ENCODE measurements around the gene GPC6.

GPC6 gene

GRCh38 chr13:93561576-93562225 lies 335.1 kb downstream of the GPC6 start:
- Histone ChIP-seq H3K36me3 (ENCODE audit: control insufficient read depth in 2 of 2, insufficient read depth in 2 of 2, low read length in 2 of 2) (no peaks in the 10 kb centered on the region), H3K9ac (ENCODE audit: low read length in 2 of 2) (no peak overlapping the region), H3K9me3 (ENCODE audit: control insufficient read depth in 2 of 2, low read length in 2 of 2) (no peaks in the 10 kb centered on the region), H3K4me3 (ENCODE audit: low read length in 2 of 2) (no peak overlapping the region), H3K27me3 (ENCODE audit: control insufficient read depth in 1 of 2, insufficient read depth in 2 of 2, low read length in 2 of 2) (no peaks in the 10 kb centered on the region), H3K4me1 (ENCODE audit: control insufficient read depth, insufficient read depth, low read length) (no peaks in the 10 kb centered on the region), H3K27ac (ENCODE audit: low read length) (no peak overlapping the region)

GRCh38 chr13:93562676-93563075 lies 336.1 kb downstream of the GPC6 start:
- H3K27me3 ChIP-seq (ENCODE audit: control insufficient read depth in 1 of 2, insufficient read depth in 2 of 2, low read length in 2 of 2) = no peaks in the 10 kb centered on the region
- H3K4me3 ChIP-seq (ENCODE audit: low read length in 2 of 2) = no peak overlapping the region
- H3K27ac ChIP-seq (ENCODE audit: low read length) = no peak overlapping the region
- no peaks in the 10 kb centered on the region for H3K36me3 ChIP-seq (ENCODE audit: control insufficient read depth in 2 of 2, insufficient read depth in 2 of 2, low read length in 2 of 2)
- H3K9ac ChIP-seq (ENCODE audit: low read length in 2 of 2) = no peak overlapping the region
- H3K9me3 ChIP-seq (ENCODE audit: control insufficient read depth in 2 of 2, low read length in 2 of 2) = no peaks in the 10 kb centered on the region
- no peaks in the 10 kb centered on the region for H3K4me1 ChIP-seq (ENCODE audit: control insufficient read depth, insufficient read depth, low read length)

DNA sequence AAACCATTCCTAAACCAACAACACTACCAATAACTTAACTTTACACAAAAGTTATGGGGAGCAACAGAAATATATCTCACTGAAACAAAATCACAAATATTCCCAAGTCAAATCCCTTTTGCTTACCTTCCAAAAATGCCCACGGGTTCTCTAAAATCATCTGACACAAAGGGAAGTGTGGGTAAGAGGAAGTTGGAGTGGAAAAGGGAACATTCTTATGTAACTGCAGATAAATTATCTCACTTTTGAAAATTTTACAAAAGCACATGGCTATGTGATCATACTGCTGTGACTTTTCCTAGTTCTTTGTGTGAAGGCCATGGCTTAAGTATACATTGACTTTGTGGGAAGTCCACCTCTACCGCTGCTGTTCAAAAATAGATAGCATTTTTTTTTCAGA lies 350.5 kb downstream of the GPC6 start:
- no peak overlapping the region for H3K4me3 ChIP-seq (ENCODE audit: low read length in 2 of 2)
- H3K27me3 ChIP-seq (ENCODE audit: control insufficient read depth in 1 of 2, insufficient read depth in 2 of 2, low read length in 2 of 2) = no peaks in the 10 kb centered on the region
- no peaks in the 10 kb centered on the region for H3K9me3 ChIP-seq (ENCODE audit: control insufficient read depth in 2 of 2, low read length in 2 of 2)
- no peaks in the 10 kb centered on the region for H3K4me1 ChIP-seq (ENCODE audit: control insufficient read depth, insufficient read depth, low read length)
- no peak overlapping the region for H3K27ac ChIP-seq (ENCODE audit: low read length)
- no peak overlapping the region for H3K9ac ChIP-seq (ENCODE audit: low read length in 2 of 2)
- no peaks in the 10 kb centered on the region for H3K36me3 ChIP-seq (ENCODE audit: control insufficient read depth in 2 of 2, insufficient read depth in 2 of 2, low read length in 2 of 2)

- Histone ChIP-seq H3K36me3 (ENCODE audit: control insufficient read depth in 2 of 2, insufficient read depth in 2 of 2, low read length in 2 of 2) (no peaks in the 10 kb centered on the region), H3K4me1 (ENCODE audit: control insufficient read depth, insufficient read depth, low read length) (no peaks in the 10 kb centered on the region), H3K9ac (ENCODE audit: low read length in 2 of 2) (no peak overlapping the region), H3K4me3 (ENCODE audit: low read length in 2 of 2) (no peak overlapping the region), H3K27me3 (ENCODE audit: control insufficient read depth in 1 of 2, insufficient read depth in 2 of 2, low read length in 2 of 2) (no peaks in the 10 kb centered on the region), H3K9me3 (ENCODE audit: control insufficient read depth in 2 of 2, low read length in 2 of 2) (no peaks in the 10 kb centered on the region), H3K27ac (ENCODE audit: low read length) (no peak overlapping the region)
Measured at GRCh38 chr13:93589788-93590187, 363.2 kb downstream of the GPC6 start.

DNA sequence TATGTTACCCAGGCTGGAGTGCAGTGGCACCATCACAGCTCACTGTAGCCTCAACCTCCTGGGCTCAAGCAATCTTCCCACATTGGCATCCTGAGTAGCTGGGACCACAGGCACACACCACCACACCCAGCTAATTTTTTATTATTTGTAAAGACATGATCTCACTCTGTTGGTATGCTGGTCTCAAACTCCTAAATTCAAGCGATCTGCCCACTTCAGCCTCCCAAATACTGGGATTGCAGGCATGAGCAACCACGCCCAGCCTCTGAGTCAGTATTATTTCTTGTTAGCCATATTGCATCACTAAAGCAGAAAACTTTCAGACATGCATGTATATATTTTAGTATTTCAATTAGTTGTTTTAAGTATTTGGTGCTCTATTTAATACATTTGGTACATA lies 376.4 kb downstream of the GPC6 start:
- no peaks in the 10 kb centered on the region for H3K36me3 ChIP-seq (ENCODE audit: control insufficient read depth in 2 of 2, insufficient read depth in 2 of 2, low read length in 2 of 2)
- no peaks in the 10 kb centered on the region for H3K27me3 ChIP-seq (ENCODE audit: control insufficient read depth in 1 of 2, insufficient read depth in 2 of 2, low read length in 2 of 2)
- H3K4me3 ChIP-seq (ENCODE audit: low read length in 2 of 2) = no peak overlapping the region
- no peaks in the 10 kb centered on the region for H3K9me3 ChIP-seq (ENCODE audit: control insufficient read depth in 2 of 2, low read length in 2 of 2)
- H3K4me1 ChIP-seq (ENCODE audit: control insufficient read depth, insufficient read depth, low read length) = no peaks in the 10 kb centered on the region
- no peak overlapping the region for H3K9ac ChIP-seq (ENCODE audit: low read length in 2 of 2)
- H3K27ac ChIP-seq (ENCODE audit: low read length) = no peak overlapping the region

GRCh38 chr13:93614776-93615175 lies 388.2 kb downstream of the GPC6 start:
- H3K27me3 ChIP-seq (ENCODE audit: control insufficient read depth in 1 of 2, insufficient read depth in 2 of 2, low read length in 2 of 2) = no peaks in the 10 kb centered on the region
- H3K4me1 ChIP-seq (ENCODE audit: control insufficient read depth, insufficient read depth, low read length) = no peaks in the 10 kb centered on the region

GRCh38 chr13:93620181-93620765 lies 393.7 kb downstream of the GPC6 start:
- Histone ChIP-seq H3K36me3 (ENCODE audit: control insufficient read depth in 2 of 2, insufficient read depth in 2 of 2, low read length in 2 of 2) (no peaks in the 10 kb centered on the region), H3K9me3 (ENCODE audit: control insufficient read depth in 2 of 2, low read length in 2 of 2) (no peaks in the 10 kb centered on the region), H3K27me3 (ENCODE audit: control insufficient read depth in 1 of 2, insufficient read depth in 2 of 2, low read length in 2 of 2) (no peaks in the 10 kb centered on the region), H3K4me1 (ENCODE audit: control insufficient read depth, insufficient read depth, low read length) (no peaks in the 10 kb centered on the region), H3K4me3 (ENCODE audit: low read length in 2 of 2) (no peak overlapping the region), H3K9ac (ENCODE audit: low read length in 2 of 2) (no peak overlapping the region), H3K27ac (ENCODE audit: low read length) (no peak overlapping the region)

More at GRCh38 chr13:93614776-93615175, 388.2 kb downstream of the GPC6 start:
- H3K9me3 ChIP-seq (ENCODE audit: control insufficient read depth in 2 of 2, low read length in 2 of 2) = no peaks in the 10 kb centered on the region
- no peak overlapping the region for H3K9ac ChIP-seq (ENCODE audit: low read length in 2 of 2)
- no peak overlapping the region for H3K4me3 ChIP-seq (ENCODE audit: low read length in 2 of 2)
- H3K27ac ChIP-seq (ENCODE audit: low read length) = no peak overlapping the region
- H3K36me3 ChIP-seq (ENCODE audit: control insufficient read depth in 2 of 2, insufficient read depth in 2 of 2, low read length in 2 of 2) = no peaks in the 10 kb centered on the region

DNA sequence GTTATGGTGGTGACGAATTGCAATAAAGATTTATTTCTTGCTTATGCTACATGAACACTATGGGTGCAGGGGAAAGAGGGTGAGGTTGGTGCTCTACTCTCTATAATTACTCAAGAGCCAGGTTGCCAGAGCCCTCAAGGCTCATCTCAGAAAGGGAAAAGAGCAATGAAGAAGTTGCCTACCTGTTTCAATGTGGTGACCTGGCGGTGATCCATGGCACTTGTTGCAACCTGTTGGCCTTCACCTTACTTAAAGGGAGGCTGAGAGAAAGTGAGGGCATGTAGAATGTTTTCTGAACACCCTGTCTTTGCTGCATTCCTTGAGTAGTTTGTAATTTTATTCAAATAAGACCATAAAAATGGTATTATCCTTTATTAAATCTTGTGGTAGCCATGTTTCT lies 394.4 kb downstream of the GPC6 start:
- Histone ChIP-seq H3K27ac (ENCODE audit: low read length) (no peak overlapping the region), H3K4me1 (ENCODE audit: control insufficient read depth, insufficient read depth, low read length) (no peaks in the 10 kb centered on the region), H3K9ac (ENCODE audit: low read length in 2 of 2) (no peak overlapping the region), H3K27me3 (ENCODE audit: control insufficient read depth in 1 of 2, insufficient read depth in 2 of 2, low read length in 2 of 2) (no peaks in the 10 kb centered on the region), H3K4me3 (ENCODE audit: low read length in 2 of 2) (no peak overlapping the region), H3K9me3 (ENCODE audit: control insufficient read depth in 2 of 2, low read length in 2 of 2) (no peaks in the 10 kb centered on the region), H3K36me3 (ENCODE audit: control insufficient read depth in 2 of 2, insufficient read depth in 2 of 2, low read length in 2 of 2) (no peaks in the 10 kb centered on the region)

- Histone ChIP-seq H3K27me3 (ENCODE audit: control insufficient read depth in 1 of 2, insufficient read depth in 2 of 2, low read length in 2 of 2) (no peaks in the 10 kb centered on the region), H3K4me1 (ENCODE audit: control insufficient read depth, insufficient read depth, low read length) (no peaks in the 10 kb centered on the region), H3K9me3 (ENCODE audit: control insufficient read depth in 2 of 2, low read length in 2 of 2) (no peaks in the 10 kb centered on the region), H3K27ac (ENCODE audit: low read length) (no peak overlapping the region), H3K4me3 (ENCODE audit: low read length in 2 of 2) (no peak overlapping the region), H3K9ac (ENCODE audit: low read length in 2 of 2) (no peak overlapping the region), H3K36me3 (ENCODE audit: control insufficient read depth in 2 of 2, insufficient read depth in 2 of 2, low read length in 2 of 2) (no peaks in the 10 kb centered on the region)
Measured at GRCh38 chr13:93621966-93622365, 395.4 kb downstream of the GPC6 start.

DNA sequence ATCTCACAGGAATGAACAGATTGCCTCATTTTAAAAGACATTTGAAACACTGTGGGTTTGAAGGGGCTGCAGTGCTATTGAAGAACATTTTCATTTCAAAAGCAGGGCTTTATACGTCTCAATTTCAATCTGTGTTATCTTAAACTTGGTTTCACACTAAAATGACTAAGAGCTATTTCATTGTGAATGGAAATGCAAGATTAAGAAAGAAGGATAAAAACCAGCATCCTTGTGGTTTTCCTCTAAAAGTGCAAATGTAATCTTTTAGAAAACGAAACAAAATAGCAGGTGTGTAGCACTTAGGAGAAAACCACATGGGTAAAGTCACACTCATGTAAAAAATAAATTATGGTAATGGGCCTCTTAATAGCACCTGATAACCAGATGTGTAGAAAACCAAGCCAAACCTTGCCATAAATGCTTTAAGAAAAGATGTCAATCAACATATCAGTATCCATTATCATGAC lies 397.7 kb downstream of the GPC6 start:
- Histone ChIP-seq H3K9ac (ENCODE audit: low read length in 2 of 2) (no peak overlapping the region), H3K27ac (ENCODE audit: low read length) (no peak overlapping the region), H3K4me1 (ENCODE audit: control insufficient read depth, insufficient read depth, low read length) (no peaks in the 10 kb centered on the region), H3K27me3 (ENCODE audit: control insufficient read depth in 1 of 2, insufficient read depth in 2 of 2, low read length in 2 of 2) (no peaks in the 10 kb centered on the region), H3K36me3 (ENCODE audit: control insufficient read depth in 2 of 2, insufficient read depth in 2 of 2, low read length in 2 of 2) (no peaks in the 10 kb centered on the region), H3K4me3 (ENCODE audit: low read length in 2 of 2) (no peak overlapping the region), H3K9me3 (ENCODE audit: control insufficient read depth in 2 of 2, low read length in 2 of 2) (no peaks in the 10 kb centered on the region)

DNA sequence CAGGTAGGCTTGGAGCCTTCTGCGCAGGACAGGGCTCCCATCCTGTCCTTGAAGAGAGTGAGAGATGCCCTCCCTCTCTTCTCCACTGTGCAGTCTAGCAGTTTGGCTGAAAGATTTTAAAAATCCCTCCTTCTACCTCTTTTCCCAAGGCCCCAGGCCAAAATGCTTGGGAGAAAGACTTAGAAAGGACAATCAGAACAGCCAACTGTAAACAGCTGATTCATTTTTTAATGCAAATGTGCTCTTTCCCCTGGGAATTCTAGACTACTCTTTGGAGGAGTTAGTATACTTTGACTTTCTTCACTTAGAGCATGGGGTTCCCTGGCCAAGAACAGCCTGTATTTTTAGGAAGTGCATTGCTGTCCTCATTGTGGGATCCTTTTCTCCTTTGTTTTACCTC lies 398.9 kb downstream of the GPC6 start:
- no peak overlapping the region for H3K27ac ChIP-seq (ENCODE audit: low read length)
- H3K36me3 ChIP-seq (ENCODE audit: control insufficient read depth in 2 of 2, insufficient read depth in 2 of 2, low read length in 2 of 2) = no peaks in the 10 kb centered on the region
- H3K27me3 ChIP-seq (ENCODE audit: control insufficient read depth in 1 of 2, insufficient read depth in 2 of 2, low read length in 2 of 2) = no peaks in the 10 kb centered on the region
- H3K9me3 ChIP-seq (ENCODE audit: control insufficient read depth in 2 of 2, low read length in 2 of 2) = no peaks in the 10 kb centered on the region
- H3K4me1 ChIP-seq (ENCODE audit: control insufficient read depth, insufficient read depth, low read length) = no peaks in the 10 kb centered on the region
- no peak overlapping the region for H3K9ac ChIP-seq (ENCODE audit: low read length in 2 of 2)
- H3K4me3 ChIP-seq (ENCODE audit: low read length in 2 of 2) = no peak overlapping the region
